Spleen (tissue), 11 donors: Measurements from ENCODE around the gene CZIB. TPM values are rescaled to one million over a fixed set of nuclear protein-coding genes. Genes with fewer than 3 reads are reported as not detected.

Experiments used
- DNase-seq: peaks from one replicate; pipeline ENCODE4 v3.0.0-alpha.2; 2020
- H3K27ac ChIP-seq, 8 donors: fragments of 200-600 bp; sonication (generic) in 7 of 8; 1 replicate in 4 of 8; 2 replicates in 4 of 8; pipeline versions ENCODE4 v1.5.0 to v1.8.0; 2016 to 2021; ENCODE audit warnings: inconsistent platforms in 4 of 8, mild to moderate bottlenecking in 4 of 8, moderate library complexity in 1 of 8
- H3K27me3 ChIP-seq, 7 donors: fragments of 200-600 bp; sonication (generic) in 6 of 7; replicated peaks in 1 of 7; 1 replicate in 4 of 7; 2 replicates in 3 of 7; pipeline versions ENCODE4 v1.5.0 to v1.8.0; 2016 to 2021; ENCODE audit warnings: inconsistent platforms in 3 of 7, mild to moderate bottlenecking in 1 of 7
- H3K36me3 ChIP-seq, 6 donors: fragments of 200-600 bp; sonication (generic) in 5 of 6; 1 replicate in 4 of 6; 2 replicates in 2 of 6; pipeline versions ENCODE4 v1.5.0 to v1.8.0; 2016 to 2021; ENCODE audit warnings: inconsistent platforms in 2 of 6
- H3K4me1 ChIP-seq, 6 donors: fragments of 200-600 bp; sonication (generic) in 5 of 6; 1 replicate in 3 of 6; 2 replicates in 3 of 6; pipeline versions ENCODE4 v1.5.0 to v1.8.0; 2016 to 2021; ENCODE audit warnings: inconsistent platforms in 3 of 6
- H3K4me3 ChIP-seq, 8 donors: fragments of 200-600 bp; sonication (generic) in 7 of 8; 1 replicate in 4 of 8; 2 replicates in 4 of 8; pipeline versions ENCODE4 v1.5.0 to v1.8.0; 2016 to 2021; ENCODE audit warnings: inconsistent platforms in 4 of 8, mild to moderate bottlenecking in 4 of 8, moderate library complexity in 2 of 8
- H3K9me3 ChIP-seq, 8 donors: fragments of 200-600 bp; sonication (generic) in 7 of 8; 1 replicate in 4 of 8; 2 replicates in 4 of 8; pipeline versions ENCODE4 v1.5.0 to v1.8.0; 2016 to 2021; ENCODE audit warnings: inconsistent platforms in 4 of 8
- CTCF ChIP-seq, 11 experiments: fragments of 200-600 bp in 7 of 11; fragments of 450-650 bp in 4 of 11; sonication (generic) in 4 of 11; IDR thresholded peaks in 8 of 11; conservative IDR thresholded peaks in 3 of 11; 1 replicate in 7 of 11; 2 replicates in 4 of 11; pipeline versions ENCODE4 v1.4.0 to v1.8.0; 2016 to 2021; ENCODE audit warnings: antibody characterized with exemption in 11 of 11, inconsistent platforms in 4 of 11, mild to moderate bottlenecking in 1 of 11
- POLR2A ChIP-seq, 3 donors: fragments of 450-650 bp; IDR thresholded peaks; one replicate each; pipeline ENCODE4 v1.5.1; 2017; ENCODE audit warnings: antibody characterized with exemption in 3 of 3, mild to moderate bottlenecking in 1 of 3
- POLR2AphosphoS5 ChIP-seq, 3 donors: sonication (generic); formaldehyde crosslinking; IDR thresholded peaks; one replicate each; pipeline ENCODE4 v1.5.1; 2017; ENCODE audit warnings: antibody characterized with exemption in 3 of 3
- WGBS, 5 donors: extraction: QIAGEN DNeasy Blood & Tissue Kit in 3 of 5; methylation state at CpG; one replicate each; pipeline versions ENCODE4 v1.1.5 to v1.1.7; 2013 to 2018; 5-methylcytosine and 5-hydroxymethylcytosine counted together
- intact Hi-C: fragments of 100-400 bp; cut with DNase I; formaldehyde crosslinking; loops from one replicate; pipeline ENCODE4 v1.15.0; 2023; ENCODE audit warnings: low total_unique reads
- polyA plus RNA-seq, 3 donors: library from polyadenylated mRNA; stranded (reverse); fragments of 200-250 nt; gene quantifications; one replicate each; pipeline ENCODE4 v1.2.1, GENCODE V29; 2013
- total RNA-seq, 7 donors: library from RNA; depleted of rRNA in 3 of 7; stranded (reverse); fragments of >200 nt in 3 of 7; fragmentation: NEBNext Ultra II Directional in 4 of 7; extraction: Animal tissue kit (Norgen Biotek cat#: 25700) in 4 of 7; gene quantifications; one replicate each; pipeline versions ENCODE4 v1.1.0 to v1.2.1, GENCODE V29; 2016 to 2021
- donor health status: healthy with polysubstance abuse.
- donor health status: DM: no; HTN: no; CAD: no; lungs with moderate emphysema.
- donor health status: DM: no; HTN: no; CAD: no.
- donor health status: Bipolar disorder and iron deficiency.
- donor health status: healthy.
- donor health status: DM: no; HTN: no; CAD: no.
- donor health status: DM: yes; HTN: yes; CAD: no.

The CZIB gene
- total and polyA plus RNA-seq, 10 donors = 35.3 to 71.8 (median 47.7) TPM

GRCh38 chr1:53255031-53255430 lies 34.6 kb upstream of the CZIB start:
- Histone ChIP-seq H3K4me3 (no peak overlapping the region), H3K4me1 (no peaks in the 10 kb centered on the region), H3K36me3 (peaks cover 0 to 87% (median 0%) of the 10 kb centered on the region in 6 donors), H3K9me3 (no peaks in the 10 kb centered on the region), H3K27ac (no peak overlapping the region), H3K27me3 (no peaks in the 10 kb centered on the region)
- DNase-seq = no peak
- intact Hi-C loops = no loop called here
- 89 to 100% (median 97%) methylated on average over 4 of the region's 4 CpGs for WGBS, 5 donors
- TF ChIP-seq POLR2A (IDR thresholded peaks at IDR 0.05) = no peak
- TF ChIP-seq CTCF (IDR thresholded peaks at IDR 0.05 in 8 of 11, conservative IDR thresholded peaks at IDR 0.05 in 3 of 11) = no peak
- no peak for TF ChIP-seq POLR2AphosphoS5 (IDR thresholded peaks at IDR 0.05)

- H3K9me3 ChIP-seq = no peaks in the 10 kb centered on the region
- no peak for TF ChIP-seq POLR2A (IDR thresholded peaks at IDR 0.05)
- TF ChIP-seq POLR2AphosphoS5 (IDR thresholded peaks at IDR 0.05) = no peak
- TF ChIP-seq CTCF (IDR thresholded peaks at IDR 0.05 in 8 of 11, conservative IDR thresholded peaks at IDR 0.05 in 3 of 11) = no peak
- H3K27me3 ChIP-seq = no peaks in the 10 kb centered on the region
- intact Hi-C loops = no loop called here
- no peak overlapping the region for H3K4me3 ChIP-seq
- no peak overlapping the region for H3K27ac ChIP-seq
- DNase-seq = no peak
- 77 to 85% (median 80%) methylated on average over 4 of the region's 4 CpGs for WGBS, 5 donors
- H3K36me3 ChIP-seq = peaks cover 0 to 87% (median 0%) of the 10 kb centered on the region in 6 donors
- no peaks in the 10 kb centered on the region for H3K4me1 ChIP-seq
Observed at GRCh38 chr1:53254011-53254640, 33.7 kb upstream of the CZIB start.

GRCh38 chr1:53250325-53250724 lies 29.9 kb upstream of the CZIB start:
- TF ChIP-seq POLR2AphosphoS5 (IDR thresholded peaks at IDR 0.05) (no peak), CTCF (IDR thresholded peaks at IDR 0.05 in 8 of 11, conservative IDR thresholded peaks at IDR 0.05 in 3 of 11) (no peak), POLR2A (IDR thresholded peaks at IDR 0.05) (no peak)
- DNase-seq = no peak
- peaks cover 0 to 11% (median 0%) of the 10 kb centered on the region in 6 donors for H3K4me1 ChIP-seq
- no peaks in the 10 kb centered on the region for H3K9me3 ChIP-seq
- H3K27me3 ChIP-seq = no peaks in the 10 kb centered on the region
- 79 to 91% (median 83%) methylated on average over 4 of the region's 4 CpGs for WGBS, 5 donors
- H3K36me3 ChIP-seq = peaks cover 0 to 55% (median 0%) of the 10 kb centered on the region in 6 donors
- intact Hi-C loops = no loop called here
- H3K4me3 ChIP-seq = no peak overlapping the region
- no peak overlapping the region for H3K27ac ChIP-seq

- Histone ChIP-seq H3K4me1 (peaks cover 0 to 11% (median 0%) of the 10 kb centered on the region in 6 donors), H3K27ac (no peak overlapping the region), H3K9me3 (no peaks in the 10 kb centered on the region), H3K36me3 (peaks cover 0 to 49% (median 0%) of the 10 kb centered on the region in 6 donors), H3K27me3 (no peaks in the 10 kb centered on the region), H3K4me3 (no peak overlapping the region)
- TF ChIP-seq POLR2AphosphoS5 (IDR thresholded peaks at IDR 0.05) (no peak), POLR2A (IDR thresholded peaks at IDR 0.05) (no peak), CTCF (IDR thresholded peaks at IDR 0.05 in 8 of 11, conservative IDR thresholded peaks at IDR 0.05 in 3 of 11) (no peak)
- intact Hi-C loops = no loop called here
- 80 to 84% (median 83%) methylated on average over 3 of the region's 3 CpGs for WGBS, 5 donors
- DNase-seq = no peak
Observed at GRCh38 chr1:53249706-53250105, 29.3 kb upstream of the CZIB start.
